HG02938 (cell line): ENCODE measurements around the gene NSL1.
"Not testable (repeated sequence)": the region's sequence is repeated elsewhere in the genome, so short reads cannot be mapped to it uniquely, and the experiment has no call there.

Experiments
- ATAC-seq: cut with Tn5 transposase; IDR thresholded peaks from one replicate; pipeline ENCODE4 v1.9.1; 2021; ENCODE audit warnings: mild to moderate bottlenecking, moderate library complexity; ENCODE audit not compliant: unreplicated experiment

NSL1 gene

GRCh38 chr1:212712451-212713303, 78.9 kb downstream of the NSL1 start:
- no peak for ATAC-seq

GRCh38 chr1:212711974-212712373, 79.6 kb downstream of the NSL1 start:
- not testable (repeated sequence) for ATAC-seq

GRCh38 chr1:212710566-212710965, 81.0 kb downstream of the NSL1 start:
- ATAC-seq = no peak

GRCh38 chr1:212703991-212704564, 87.5 kb downstream of the NSL1 start:
- no peak for ATAC-seq

GRCh38 chr1:212702672-212703071, 88.9 kb downstream of the NSL1 start:
- no peak for ATAC-seq

- ATAC-seq = no peak
Measured at GRCh38 chr1:212701910-212702309, 89.7 kb downstream of the NSL1 start.

GRCh38 chr1:212700892-212701819, 90.4 kb downstream of the NSL1 start:
- ATAC-seq = no peak

- peak; percentile 27 for ATAC-seq
Measured at GRCh38 chr1:212700223-212700891, 91.2 kb downstream of the NSL1 start.

- peak; percentile 18 for ATAC-seq
Measured at GRCh38 chr1:212699625-212700222, 91.9 kb downstream of the NSL1 start, which contains the start of gene BATF3. BATF3 (minus strand) TSS chr1:212699840; CDS start chr1:212699762, 78 bp downstream.

GRCh38 chr1:212699104-212699624, 92.4 kb downstream of the NSL1 start:
- peak; percentile 51 for ATAC-seq

- ATAC-seq = no peak
Measured at GRCh38 chr1:212698467-212699103, 93.0 kb downstream of the NSL1 start.

- ATAC-seq = no peak
Measured at GRCh38 chr1:212696721-212697331, 94.8 kb downstream of the NSL1 start.

- ATAC-seq = no peak
Measured at GRCh38 chr1:212692774-212693644, 98.6 kb downstream of the NSL1 start.

- peak; percentile 45 for ATAC-seq
Measured at GRCh38 chr1:212691561-212692071, 100.0 kb downstream of the NSL1 start.

GRCh38 chr1:212690816-212691403, 100.7 kb downstream of the NSL1 start:
- ATAC-seq = no peak

- ATAC-seq = no peak
Measured at GRCh38 chr1:212689758-212690529, 101.6 kb downstream of the NSL1 start.
